RKO (cell line): ENCODE results near the gene IL21R.
"Not testable (repeated sequence)": the region's sequence is repeated elsewhere in the genome, so short reads cannot be mapped to it uniquely, and the experiment has no call there.

Experiments used
- DNase-seq: peaks from one replicate; pipeline ENCODE4 v3.0.0-alpha.2; 2016; ENCODE audit warnings: low spot score

The IL21R gene

DNA sequence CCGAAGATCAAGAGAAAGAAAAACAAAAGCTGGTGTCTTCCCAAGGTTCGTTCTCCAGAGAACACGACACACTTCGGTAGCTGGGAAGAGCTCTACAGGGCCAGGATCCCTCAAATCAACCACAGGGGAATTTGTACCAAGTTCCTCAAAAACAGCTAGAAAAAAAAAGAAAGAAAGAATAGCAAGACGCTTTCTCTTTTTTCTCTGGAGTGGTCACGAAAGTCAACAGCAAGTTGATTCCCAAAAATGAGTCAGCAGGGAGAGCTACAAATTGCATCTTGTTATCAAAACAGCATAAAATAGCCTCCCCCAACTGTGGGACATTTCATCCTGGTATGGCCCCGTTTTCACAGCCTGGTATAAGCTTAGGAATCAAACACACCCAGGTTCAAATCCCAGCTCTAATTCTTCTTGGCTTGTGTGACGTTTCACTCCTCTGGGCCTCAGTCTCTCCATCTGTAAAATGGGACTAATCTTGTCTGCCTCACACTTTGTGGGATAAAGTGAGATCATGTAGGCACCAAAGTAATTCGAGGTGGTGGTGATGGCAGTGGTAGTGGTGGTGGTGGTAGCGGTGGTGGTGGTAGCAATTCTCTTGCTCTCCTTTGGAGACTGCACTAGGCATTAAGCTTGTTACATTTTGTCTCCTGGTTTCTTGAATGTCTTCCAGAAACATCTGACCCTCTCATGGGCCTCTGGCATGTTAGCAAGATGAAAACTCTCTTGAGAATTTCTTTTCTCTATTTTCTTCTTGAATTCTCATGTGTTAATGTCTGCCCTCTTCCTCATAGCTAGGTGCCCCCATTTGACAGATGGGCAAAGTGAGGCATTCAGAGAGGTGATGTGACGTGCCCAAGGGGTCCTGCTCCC, 988 bp upstream of the IL21R start:
- DNase-seq, result no peak

DNA sequence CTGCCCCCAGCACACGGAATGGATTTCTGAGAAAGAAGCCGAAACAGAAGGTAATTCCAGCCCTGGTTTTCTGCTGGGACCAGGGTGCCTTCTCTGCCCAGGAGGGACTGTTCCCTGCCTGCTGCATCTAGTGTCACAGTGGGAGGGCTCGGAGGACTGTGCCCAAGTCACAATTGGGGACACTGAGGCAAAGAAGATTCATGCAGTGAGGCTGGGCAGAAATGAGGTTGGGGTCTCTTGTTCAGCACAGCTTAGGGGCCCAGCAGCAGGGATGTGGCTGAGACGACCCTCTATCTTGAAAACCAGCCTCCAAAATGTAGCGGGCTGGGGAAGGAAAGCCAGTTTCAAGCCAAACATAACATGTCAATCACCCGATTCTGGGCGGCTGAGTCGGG, 592 bp downstream of the IL21R start:
- DNase-seq, result no peak

DNA sequence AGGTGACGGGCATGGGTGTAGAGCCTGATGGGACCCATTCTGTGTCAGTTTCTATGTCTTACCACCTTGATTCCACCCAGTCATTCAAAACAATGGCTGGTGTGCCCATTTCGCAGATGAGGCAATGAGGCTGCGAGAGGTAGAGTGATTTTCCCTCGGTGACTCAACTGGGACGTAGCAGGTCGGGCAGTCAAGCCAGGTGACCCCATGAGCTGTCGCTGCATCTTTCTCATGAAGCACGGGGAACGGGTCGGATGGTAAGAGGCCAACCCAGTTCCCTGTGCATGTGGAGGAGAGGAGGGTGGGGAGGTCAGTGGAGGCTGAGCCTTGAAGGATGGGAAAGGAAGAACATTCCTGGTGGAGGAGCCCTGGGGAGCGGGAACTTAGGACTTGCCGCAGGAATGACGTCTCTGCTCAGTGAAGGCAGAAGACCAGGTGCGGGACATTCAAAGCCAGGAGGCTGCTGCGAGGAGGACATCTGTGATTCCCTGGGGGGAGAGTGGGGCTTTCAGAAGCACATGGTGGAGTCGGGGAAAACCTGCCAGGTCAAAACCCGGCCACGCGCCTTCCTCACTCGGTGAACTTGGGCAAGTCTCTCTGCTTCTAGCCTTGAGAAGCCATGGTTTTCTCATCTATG, 1.1 kb downstream of the IL21R start:
- no peak for DNase-seq

DNA sequence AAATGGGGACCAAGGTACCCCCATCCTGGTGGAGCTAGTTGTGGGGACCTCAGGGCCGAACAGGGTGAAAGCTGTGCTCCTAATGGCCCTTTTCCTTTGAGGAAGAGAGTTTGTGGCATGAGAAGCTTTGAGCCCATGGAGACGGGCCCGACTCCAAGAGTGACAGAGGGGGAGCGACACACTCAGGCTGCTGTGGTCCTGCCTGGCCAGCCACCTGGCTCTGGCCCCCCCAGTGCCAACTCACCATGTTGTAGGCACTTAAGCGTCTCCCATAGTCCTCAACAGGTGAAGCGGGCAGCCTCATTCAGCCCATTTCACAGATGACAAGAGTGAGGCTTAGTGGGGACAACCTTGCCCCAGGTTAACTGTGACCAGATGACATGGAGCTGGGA, 1.6 kb downstream of the IL21R start:
- DNase-seq, result no peak

DNA sequence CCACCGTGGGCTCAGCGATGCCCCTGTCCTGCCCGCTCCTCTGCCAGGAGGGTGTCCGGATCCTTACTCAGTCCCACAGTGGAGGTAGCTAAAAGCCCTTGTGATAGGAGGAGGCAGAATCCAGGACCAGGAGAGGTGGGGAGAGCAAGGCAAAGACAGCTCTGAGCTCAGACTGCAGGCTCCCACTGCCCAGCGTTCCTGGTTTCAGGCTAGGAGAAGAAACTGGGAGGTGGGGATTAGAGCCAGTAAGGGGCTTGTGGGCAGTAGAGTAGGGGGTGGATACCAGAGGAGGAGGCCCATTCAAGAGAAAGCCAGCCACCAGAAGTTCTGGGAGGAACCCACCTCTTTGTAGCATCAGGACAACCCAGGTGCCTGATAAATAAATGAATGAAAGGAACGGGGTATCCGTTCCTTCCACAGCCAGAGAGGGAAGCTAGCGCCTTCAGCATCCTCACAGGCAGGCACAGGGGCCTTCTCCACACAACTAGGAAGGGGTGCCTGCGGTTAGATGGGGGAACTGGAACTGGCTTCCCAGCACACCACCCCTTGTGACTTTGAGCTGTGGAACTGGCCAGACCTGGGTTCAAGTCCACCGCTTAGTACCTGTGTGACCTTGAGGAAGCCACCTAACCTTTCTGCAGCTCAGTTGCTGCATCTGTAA, 2.3 kb downstream of the IL21R start:
- DNase-seq, result no peak

DNA sequence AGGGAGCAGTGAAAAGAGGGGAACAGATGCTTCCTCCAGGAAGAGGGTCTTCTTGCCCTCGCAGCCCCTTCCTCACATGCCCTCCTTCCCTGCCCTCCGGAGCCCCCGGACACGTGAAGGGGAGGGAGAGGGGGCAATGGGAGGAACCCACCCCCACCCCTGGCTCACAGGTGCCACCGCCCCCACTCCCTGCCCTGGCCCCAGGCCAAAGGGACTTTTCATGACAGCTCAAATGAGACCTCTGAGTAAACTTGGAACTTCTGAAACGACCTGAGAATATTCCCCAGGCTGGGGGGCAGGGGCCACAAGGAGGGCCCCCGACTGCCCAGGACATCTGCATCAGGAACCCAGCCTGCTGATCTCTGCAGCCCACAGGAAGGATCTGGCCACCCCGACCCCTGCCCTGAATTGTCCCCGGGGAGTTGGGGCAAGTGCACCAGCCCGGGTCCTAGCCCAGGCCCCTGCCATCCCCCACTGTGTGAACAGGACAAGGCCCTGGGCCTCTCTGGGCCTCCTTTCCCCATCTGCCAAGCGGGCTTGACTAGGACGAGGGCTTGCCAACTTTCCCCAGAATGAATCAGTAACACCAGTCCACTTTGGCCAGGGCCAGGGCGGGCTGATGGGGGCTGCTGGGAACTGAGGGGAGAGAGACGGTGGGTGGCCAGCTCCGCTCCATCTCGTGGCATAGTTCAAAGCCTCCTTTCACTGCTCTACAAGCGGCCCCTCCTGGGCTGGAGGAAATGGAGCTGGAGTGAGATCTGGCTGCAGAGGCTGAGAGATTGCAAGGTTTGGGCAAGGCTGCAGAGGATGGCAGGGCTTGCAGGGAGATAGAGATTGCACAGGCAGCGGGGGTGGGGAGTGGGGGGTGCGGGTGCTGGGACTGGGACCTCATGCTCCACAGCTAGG, 3.8 kb downstream of the IL21R start:
- no peak for DNase-seq

DNA sequence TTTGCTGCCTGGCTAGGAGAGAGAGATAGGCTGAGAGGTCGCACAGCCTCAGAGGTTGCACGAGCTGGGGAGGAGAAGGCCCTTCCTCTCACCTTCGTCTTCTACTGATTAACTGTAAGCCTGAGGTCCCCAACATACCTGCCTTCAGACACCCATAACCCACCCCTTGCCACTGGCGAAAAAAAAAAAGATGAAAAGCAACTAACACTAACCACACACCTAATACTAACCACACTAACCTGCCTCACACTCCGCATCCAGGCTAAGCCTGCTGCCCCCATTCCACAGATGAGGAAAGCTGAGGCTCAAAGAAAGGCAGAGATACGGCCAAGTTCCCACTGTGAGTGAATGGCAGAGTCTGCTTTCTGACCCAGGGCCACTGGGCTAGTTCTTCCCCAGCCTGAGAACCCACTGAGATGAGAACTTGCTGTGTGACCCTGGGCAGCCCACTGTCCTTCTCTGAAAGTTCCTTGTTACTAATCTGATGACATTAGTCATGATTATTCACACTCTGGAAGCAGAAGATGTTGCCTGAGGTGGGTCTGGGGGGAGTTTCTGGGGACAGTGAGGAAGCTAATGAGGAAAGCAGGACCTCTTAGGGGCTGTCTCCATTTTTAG, 4.6 kb downstream of the IL21R start:
- DNase-seq, result no peak

DNA sequence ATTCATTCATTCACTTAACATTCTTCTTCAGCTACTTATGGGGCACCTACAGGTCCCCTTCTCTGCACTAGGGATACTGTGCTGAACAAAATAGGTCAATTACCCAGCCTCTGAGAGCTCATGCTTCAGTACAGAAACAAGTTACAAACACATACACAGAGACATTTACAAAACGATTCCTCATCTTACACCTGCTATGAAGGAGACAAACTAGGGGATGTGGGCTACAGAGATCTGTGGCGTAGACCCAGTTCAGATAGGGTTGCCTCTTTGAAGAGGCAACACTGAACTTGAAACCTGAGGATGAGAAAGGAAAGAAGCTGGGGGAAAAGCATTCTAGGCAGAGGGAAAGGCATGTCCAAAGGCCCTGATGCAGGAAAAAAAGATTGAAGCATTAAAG, 5.2 kb downstream of the IL21R start:
- DNase-seq, result no peak

DNA sequence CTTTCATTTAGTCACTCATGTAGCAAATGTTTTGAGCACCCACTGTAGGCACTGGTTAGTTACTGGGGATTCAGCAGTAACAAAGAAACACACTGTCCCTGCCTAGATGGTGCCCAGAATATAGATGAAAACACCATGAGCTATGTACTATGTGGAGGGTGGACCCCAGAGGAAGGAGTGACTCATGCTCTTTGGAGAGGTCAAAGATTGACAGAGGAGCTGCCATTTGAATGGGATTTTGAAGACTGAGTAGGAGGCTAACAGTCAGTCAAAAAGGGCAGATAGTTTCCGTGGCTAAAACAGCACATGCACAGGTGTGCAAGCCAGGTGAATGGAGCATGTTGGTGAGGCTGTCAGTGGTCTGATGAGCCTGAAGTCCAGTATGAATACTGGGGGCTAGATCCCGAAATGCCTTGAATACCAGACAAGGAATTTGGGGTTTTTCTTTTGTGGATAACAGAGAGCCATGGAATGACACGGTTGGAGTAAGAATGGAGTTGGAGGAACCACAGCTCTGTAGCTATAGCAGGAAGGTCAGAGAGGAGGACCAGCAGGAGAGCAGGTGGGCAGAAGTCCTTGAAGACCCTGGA, 6.1 kb downstream of the IL21R start:
- DNase-seq, result peak; percentile 9

DNA sequence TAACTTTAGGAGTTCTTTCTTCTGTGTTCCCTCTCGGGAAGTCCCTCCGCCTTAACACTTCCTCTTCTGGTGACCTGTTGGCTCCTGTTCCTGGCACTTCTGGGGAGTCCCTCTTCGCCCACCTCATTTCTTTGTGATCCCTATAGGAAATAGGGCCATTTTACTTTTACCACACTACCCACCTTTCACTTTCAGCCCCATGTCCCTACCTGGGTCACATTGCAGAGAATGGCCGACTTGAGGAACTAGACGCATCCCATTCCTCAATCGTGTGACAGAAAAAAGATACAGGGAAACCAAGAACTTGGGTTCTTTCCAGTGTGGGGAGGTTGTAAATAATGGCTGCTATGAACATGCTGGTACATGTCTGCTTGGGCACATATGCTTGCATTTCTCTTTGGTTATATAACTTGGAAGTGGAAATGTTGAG, 6.6 kb downstream of the IL21R start:
- no peak for DNase-seq

DNA sequence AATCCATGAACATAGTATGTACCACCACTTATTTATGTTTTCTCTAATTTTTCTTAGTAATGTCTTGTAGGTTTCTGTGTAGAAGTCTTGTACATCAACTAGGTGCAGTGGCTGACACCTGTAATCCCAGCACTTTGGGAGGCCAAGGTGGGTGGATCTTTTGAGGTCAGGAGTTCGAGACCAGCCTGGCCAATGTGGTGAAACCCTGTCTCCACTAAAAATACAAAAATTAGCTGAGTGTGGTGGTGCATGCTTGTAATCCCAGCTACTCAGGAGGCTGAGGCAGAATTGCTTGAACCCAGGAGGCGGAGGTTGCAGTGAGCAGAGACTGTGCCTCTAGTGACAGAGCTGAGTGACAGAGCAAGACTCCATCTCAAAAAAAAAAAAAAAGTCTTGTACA, 8.0 kb downstream of the IL21R start:
- not testable (repeated sequence) for DNase-seq

DNA sequence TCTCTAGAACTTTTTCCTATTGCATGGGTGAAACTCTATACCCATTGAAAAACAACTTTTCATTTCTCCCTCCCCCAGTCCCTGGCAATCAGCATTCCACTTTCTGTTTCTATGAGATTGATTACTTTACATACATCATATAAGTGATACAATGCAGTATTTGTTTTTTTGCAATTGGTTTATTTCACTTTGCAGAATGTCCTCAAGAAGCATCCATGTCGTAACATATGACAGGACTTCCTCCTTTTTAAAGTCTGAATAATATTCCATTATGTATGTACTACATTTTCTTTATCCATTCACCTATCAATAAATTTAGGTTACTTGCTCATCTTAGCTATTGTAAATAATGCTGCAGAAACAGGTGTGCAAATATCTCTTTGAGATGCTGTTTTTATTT, 8.8 kb downstream of the IL21R start:
- DNase-seq, result no peak

DNA sequence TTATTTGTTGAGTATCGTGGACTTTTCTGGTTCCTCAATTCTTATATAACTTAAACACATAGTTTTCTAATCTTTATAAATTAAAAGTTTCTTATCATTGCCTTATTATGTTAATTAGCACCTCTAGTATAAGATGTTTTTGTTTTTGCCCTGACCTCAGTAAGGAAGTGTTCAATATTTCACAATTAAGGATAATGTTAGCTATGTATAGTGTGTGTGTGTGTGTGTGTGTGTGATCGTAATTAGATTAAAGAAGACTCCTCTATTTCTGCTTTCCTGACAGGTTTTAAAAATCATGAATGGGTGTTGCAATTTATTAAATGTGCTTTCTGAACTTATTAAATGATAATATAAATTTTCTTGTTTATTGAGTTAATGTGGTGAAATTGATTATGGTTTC, 12.0 kb downstream of the IL21R start:
- DNase-seq, result no peak

DNA sequence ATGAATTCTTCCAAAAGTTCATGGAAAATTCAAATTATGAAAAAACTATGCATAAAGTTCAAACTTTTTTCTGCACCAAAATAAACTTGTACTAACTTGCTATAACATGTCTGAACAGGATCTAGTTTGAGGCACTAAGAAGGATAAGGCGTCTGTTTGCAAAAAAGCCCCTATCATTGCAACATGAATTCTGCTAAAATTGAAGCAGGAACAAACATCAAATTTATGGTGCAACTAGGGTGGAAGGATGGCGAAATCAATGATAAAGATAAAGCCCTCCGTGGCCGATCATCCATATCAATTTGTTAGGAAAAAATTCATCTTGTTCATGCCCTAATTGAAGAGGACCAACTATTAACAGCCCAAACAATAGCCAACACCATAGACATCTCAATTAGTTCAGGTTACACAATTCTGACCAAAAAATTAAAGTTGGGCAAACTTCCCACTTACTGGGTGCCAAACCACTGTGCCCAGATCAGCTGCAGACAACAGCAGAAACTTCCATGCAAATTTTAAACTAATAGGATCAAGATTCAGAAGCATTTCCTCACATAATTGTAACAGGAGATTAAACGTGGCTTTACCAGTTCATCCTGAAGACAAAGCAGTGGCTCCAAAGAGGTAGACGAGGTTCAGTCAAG, 12.9 kb downstream of the IL21R start:
- no peak for DNase-seq

DNA sequence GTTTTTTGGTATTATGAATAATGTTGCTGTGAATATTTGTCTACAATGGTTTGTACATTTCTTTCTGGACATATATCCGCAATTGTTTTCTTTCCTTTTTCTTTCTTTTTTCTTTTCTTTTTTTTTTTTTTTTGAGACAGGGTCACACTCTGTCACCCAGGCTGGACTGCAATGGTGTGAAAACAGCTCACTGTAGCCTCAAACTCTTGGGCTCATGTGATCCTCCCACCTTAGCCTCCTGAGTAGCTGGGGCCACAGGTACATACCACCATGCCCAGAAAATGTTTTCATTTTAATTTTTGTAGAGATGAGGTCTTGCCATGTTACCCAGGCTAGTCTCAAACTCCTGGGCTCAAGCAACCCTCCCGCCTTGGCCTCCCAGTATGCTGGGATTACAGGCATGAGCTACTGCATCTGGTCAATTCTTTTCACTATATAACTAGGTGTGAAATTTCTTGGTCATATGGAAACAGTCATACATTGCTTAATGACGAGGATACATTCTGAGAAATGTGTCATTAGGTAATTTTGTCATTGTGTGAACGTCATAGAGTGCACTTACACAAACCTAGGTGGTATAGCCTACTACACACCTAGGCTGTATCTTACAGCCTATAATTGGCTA, 15.2 kb downstream of the IL21R start:
- DNase-seq, result no peak

DNA sequence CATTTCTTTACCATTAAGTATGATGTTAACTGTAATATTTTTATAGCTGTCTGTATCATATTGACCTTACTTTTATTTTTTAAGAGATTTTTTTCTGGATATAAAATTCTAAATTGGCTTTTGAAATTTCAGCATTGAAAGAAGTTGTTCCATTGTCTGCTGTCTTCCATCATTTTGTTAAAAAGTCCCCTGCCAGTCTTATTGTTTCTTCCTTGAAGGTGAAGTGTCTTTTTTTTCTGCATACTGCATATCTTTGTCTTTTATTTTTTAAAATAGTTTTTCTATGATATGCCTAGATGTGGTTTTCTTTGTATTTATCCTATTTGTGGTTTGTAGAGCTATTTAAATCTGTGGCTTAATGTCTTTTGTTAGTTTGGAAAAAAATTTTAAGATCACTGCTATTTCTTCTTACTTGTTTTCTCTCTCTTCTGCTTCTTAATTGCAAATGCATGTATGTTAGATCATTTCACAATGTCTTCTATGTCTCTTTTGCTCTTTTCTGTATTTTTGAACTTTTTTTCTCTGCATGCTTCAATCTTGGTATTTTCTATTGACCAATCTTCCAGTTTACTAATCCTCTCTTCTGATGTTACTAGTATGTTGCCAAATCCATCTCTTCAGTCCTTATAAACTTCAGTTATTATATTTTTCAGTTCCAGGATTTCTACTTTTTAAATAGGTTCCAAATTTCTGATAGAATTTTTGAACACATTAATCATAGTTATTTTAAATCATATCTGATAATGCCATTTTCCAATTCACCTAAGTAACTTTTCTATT, 20.2 kb downstream of the IL21R start:
- DNase-seq, result no peak

DNA sequence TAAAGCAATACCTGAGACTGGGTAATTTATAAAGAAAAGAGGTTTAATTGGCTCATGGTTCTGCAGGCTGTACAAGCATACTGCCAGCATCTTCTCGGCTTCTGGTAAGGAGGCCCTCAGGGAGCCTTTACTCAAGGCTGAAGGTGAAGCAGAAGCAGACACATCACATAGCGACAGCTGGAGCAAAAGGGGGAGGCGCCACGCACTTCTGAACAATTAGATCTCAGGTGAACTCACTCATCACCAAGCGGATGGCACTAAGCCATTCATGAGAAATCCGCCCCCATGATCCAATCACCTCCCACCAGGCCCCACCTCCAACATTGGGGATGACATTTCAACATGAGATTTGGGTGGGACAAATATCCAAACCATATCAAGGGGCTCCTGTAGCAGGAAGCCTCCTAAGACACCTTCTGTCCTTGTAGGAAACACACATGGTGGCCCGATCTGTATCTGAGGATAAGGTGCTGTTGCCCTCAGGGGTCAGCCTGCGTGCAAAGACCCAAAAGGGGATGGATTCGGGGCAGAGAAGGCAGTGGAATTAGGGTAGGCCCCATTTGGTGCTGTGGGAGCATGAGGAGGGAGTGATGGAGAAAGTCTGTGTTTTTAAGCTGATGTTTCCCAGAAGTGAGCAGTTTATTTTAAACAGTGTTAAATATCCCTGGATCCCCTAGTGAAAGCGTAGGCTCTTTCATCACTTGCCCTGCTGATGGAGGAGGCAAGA, 23.0 kb downstream of the IL21R start:
- no peak for DNase-seq

DNA sequence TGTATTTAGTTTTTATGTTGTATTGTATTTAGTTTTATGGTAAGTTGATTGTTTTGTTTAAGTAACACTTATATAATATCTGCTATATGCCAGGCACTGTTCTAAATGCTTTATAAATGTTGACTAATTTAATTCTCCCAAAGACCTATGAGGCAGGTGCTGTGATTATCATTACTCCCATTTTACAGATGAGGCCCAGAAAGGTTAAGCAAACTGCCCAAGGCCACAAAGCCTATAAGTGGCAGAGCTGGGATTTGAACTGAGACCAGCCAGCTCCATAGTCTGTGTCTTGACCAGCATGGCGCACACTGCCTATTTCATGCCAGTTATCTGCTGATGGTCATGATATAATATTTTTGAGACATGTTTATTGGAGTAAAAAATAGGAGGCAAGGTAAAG, 24.0 kb downstream of the IL21R start:
- no peak for DNase-seq
